Ascending aorta (tissue), 2 donors: Measurements from ENCODE around the gene ADAMTS2. TPM values are rescaled to one million over a fixed set of nuclear protein-coding genes. Genes with fewer than 3 reads are reported as not detected.

Source experiments
- DNase-seq, 2 donors: peaks; one replicate each; pipeline ENCODE4 v3.0.0-alpha.2; 2019; ENCODE audit warnings: low spot score in 2 of 2
- H3K27ac ChIP-seq, 2 donors: fragments of 200-600 bp; sonication (generic); one replicate each; pipeline ENCODE4 v1.5.1; 2016 to 2017; ENCODE audit warnings: mild to moderate bottlenecking in 1 of 2
- H3K27me3 ChIP-seq: fragments of 200-600 bp; sonication (generic); one replicate; pipeline ENCODE4 v1.5.1; 2017
- H3K36me3 ChIP-seq, 2 donors: fragments of 200-600 bp; sonication (generic); one replicate each; pipeline ENCODE4 v1.5.1; 2016
- H3K4me1 ChIP-seq, 2 donors: fragments of 200-600 bp; sonication (generic); one replicate each; pipeline ENCODE4 v1.5.1; 2016 to 2017; ENCODE audit warnings: mild to moderate bottlenecking in 1 of 2
- H3K4me3 ChIP-seq, 2 donors: fragments of 200-600 bp; sonication (generic); one replicate each; pipeline ENCODE4 v1.5.1; 2016 to 2017; ENCODE audit warnings: mild to moderate bottlenecking in 1 of 2
- H3K9me3 ChIP-seq, 2 donors: fragments of 200-600 bp; sonication (generic); one replicate each; pipeline ENCODE4 v1.5.1; 2016
- intact Hi-C: fragments of 100-400 bp; cut with DNase I; formaldehyde crosslinking; loops from one replicate; pipeline ENCODE4 v1.15.1; 2023
- total RNA-seq: library from RNA; depleted of rRNA; stranded (reverse); fragments of >200 nt; gene quantifications from one replicate; pipeline ENCODE4 v1.1.0, GENCODE V29; 2016
- TF ChIP-seq, protein P1 (sequence below), 3 experiments: fragments of 200-600 bp in 2 of 3; fragments of 450-650 bp in 1 of 3; sonication (generic) in 2 of 3; IDR thresholded peaks; one replicate each; pipeline ENCODE4 v1.5.1; 2016 to 2019; ENCODE audit warnings: antibody characterized with exemption in 3 of 3, mild to moderate bottlenecking in 1 of 3, moderate library complexity in 1 of 3

ADAMTS2 gene
- total RNA-seq, 1 donor from 2014 or later: 51.0 TPM

DNA sequence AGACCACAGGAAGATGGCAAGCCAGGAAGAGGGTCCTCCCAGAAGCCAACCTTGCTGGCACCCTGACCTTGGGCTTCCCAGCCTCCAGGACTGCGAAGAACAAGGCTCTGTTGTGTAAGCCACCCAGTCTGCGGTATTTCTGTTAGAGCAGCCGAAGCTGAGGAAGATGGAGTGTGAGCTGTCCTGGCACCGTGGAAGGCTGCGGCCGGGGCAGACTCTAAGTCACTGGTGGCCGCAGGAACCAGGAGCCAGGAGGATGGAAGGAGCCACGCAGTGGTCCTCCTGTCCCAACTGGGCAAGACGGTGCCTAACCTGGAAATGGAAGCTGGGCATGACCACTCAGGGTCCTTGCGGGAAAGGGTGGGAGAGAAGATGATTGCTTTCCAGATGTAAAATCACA, 196.0 kb downstream of the ADAMTS2 start:
- intact Hi-C loops: no loop called here
- TF ChIP-seq, protein P1, sequence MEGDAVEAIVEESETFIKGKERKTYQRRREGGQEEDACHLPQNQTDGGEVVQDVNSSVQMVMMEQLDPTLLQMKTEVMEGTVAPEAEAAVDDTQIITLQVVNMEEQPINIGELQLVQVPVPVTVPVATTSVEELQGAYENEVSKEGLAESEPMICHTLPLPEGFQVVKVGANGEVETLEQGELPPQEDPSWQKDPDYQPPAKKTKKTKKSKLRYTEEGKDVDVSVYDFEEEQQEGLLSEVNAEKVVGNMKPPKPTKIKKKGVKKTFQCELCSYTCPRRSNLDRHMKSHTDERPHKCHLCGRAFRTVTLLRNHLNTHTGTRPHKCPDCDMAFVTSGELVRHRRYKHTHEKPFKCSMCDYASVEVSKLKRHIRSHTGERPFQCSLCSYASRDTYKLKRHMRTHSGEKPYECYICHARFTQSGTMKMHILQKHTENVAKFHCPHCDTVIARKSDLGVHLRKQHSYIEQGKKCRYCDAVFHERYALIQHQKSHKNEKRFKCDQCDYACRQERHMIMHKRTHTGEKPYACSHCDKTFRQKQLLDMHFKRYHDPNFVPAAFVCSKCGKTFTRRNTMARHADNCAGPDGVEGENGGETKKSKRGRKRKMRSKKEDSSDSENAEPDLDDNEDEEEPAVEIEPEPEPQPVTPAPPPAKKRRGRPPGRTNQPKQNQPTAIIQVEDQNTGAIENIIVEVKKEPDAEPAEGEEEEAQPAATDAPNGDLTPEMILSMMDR (IDR thresholded peaks at IDR 0.05): no peak
- H3K4me3 ChIP-seq: no peak overlapping the region
- no peak for DNase-seq
- no peaks in the 10 kb centered on the region for H3K9me3 ChIP-seq
- no peak overlapping the region for H3K27ac ChIP-seq
- no peaks in the 10 kb centered on the region for H3K4me1 ChIP-seq
- no peaks in the 10 kb centered on the region for H3K27me3 ChIP-seq
- H3K36me3 ChIP-seq: no peaks in the 10 kb centered on the region

DNA sequence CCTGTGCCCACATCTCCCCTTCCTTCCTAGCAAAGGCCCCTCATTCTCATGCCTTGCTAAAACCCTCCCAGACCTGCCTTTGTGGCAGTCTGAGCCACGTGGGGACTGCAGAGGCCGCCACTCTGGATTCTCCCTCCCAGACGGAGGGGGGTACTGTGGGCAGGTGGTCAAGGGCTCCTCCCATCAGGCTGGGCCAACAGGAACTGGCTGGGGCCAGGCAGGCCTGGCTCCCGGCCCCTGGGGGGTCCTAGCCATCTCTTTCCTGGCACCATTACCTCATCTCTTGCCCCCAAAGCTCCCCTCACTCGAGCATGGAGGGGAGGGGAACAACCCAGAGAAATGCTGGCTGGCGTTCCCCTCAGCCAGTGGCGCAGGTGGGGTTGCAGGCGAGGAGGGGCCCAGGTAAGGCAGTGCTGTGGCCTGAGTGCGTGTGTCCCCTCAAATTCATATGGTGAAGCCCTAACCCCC, 196.5 kb downstream of the ADAMTS2 start:
- H3K4me3 ChIP-seq: no peak overlapping the region
- no peaks in the 10 kb centered on the region for H3K36me3 ChIP-seq
- H3K27ac ChIP-seq: no peak overlapping the region
- H3K27me3 ChIP-seq: no peaks in the 10 kb centered on the region
- H3K9me3 ChIP-seq: no peaks in the 10 kb centered on the region
- intact Hi-C loops: no loop called here
- no peaks in the 10 kb centered on the region for H3K4me1 ChIP-seq
- TF ChIP-seq, protein P1 (IDR thresholded peaks at IDR 0.05): no peak
- DNase-seq: no peak

GRCh38 chr5:179147991-179148702, 197.1 kb downstream of the ADAMTS2 start:
- intact Hi-C loops: no loop called here
- H3K4me3 ChIP-seq: no peak overlapping the region

GRCh38 chr5:179146277-179146676, 199.0 kb downstream of the ADAMTS2 start:
- intact Hi-C loops: no loop called here
- Histone ChIP-seq H3K27me3 (no peaks in the 10 kb centered on the region), H3K27ac (no peak overlapping the region), H3K36me3 (no peaks in the 10 kb centered on the region), H3K9me3 (no peaks in the 10 kb centered on the region), H3K4me3 (no peak overlapping the region), H3K4me1 (no peaks in the 10 kb centered on the region)
- TF ChIP-seq, protein P1 (IDR thresholded peaks at IDR 0.05): no peak
- DNase-seq: no peak

More at GRCh38 chr5:179147991-179148702, 197.1 kb downstream of the ADAMTS2 start:
- H3K9me3 ChIP-seq: no peaks in the 10 kb centered on the region
- H3K4me1 ChIP-seq: no peaks in the 10 kb centered on the region
- H3K27ac ChIP-seq: no peak overlapping the region
- H3K27me3 ChIP-seq: no peaks in the 10 kb centered on the region
- no peaks in the 10 kb centered on the region for H3K36me3 ChIP-seq
- TF ChIP-seq, protein P1 (IDR thresholded peaks at IDR 0.05): no peak
- no peak for DNase-seq

DNA sequence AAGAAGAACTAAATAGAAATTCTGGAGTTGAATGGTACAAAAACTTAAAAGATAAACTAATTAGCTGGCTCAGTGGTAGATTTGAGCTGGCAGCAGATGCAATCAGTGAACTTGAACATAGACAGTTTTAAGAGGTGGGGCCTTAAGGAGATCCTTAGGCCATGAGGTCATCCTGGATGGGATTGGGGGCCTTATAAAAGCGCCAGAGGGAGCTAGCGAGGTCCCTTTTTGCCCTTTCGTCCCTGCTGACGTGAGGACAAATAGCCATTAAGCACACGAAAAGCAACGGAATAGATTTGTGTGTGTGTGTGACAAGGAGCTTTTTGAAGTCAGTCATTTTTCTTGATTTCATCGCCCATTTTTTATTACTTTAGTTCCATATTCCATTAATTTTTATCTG, 201.8 kb downstream of the ADAMTS2 start:
- Histone ChIP-seq H3K4me1 (no peaks in the 10 kb centered on the region), H3K27ac (no peak overlapping the region), H3K4me3 (no peak overlapping the region), H3K9me3 (no peaks in the 10 kb centered on the region), H3K36me3 (no peaks in the 10 kb centered on the region), H3K27me3 (no peaks in the 10 kb centered on the region)
- intact Hi-C loops: no loop called here
- DNase-seq: no peak
- TF ChIP-seq, protein P1 (IDR thresholded peaks at IDR 0.05): no peak
